Ascending aorta (tissue), 2 donors: ENCODE results near the gene FARS2. TPM values are rescaled to one million over a fixed set of nuclear protein-coding genes. Genes with fewer than 3 reads are reported as not detected.

Experiments used
- DNase-seq, 2 donors: peaks; one replicate each; pipeline ENCODE4 v3.0.0-alpha.2; 2019; ENCODE audit warnings: low spot score in 2 of 2
- H3K27ac ChIP-seq, 2 donors: fragments of 200-600 bp; sonication (generic); one replicate each; pipeline ENCODE4 v1.5.1; 2016 to 2017; ENCODE audit warnings: mild to moderate bottlenecking in 1 of 2
- H3K27me3 ChIP-seq: fragments of 200-600 bp; sonication (generic); one replicate; pipeline ENCODE4 v1.5.1; 2017
- H3K36me3 ChIP-seq, 2 donors: fragments of 200-600 bp; sonication (generic); one replicate each; pipeline ENCODE4 v1.5.1; 2016
- H3K4me1 ChIP-seq, 2 donors: fragments of 200-600 bp; sonication (generic); one replicate each; pipeline ENCODE4 v1.5.1; 2016 to 2017; ENCODE audit warnings: mild to moderate bottlenecking in 1 of 2
- H3K4me3 ChIP-seq, 2 donors: fragments of 200-600 bp; sonication (generic); one replicate each; pipeline ENCODE4 v1.5.1; 2016 to 2017; ENCODE audit warnings: mild to moderate bottlenecking in 1 of 2
- H3K9me3 ChIP-seq, 2 donors: fragments of 200-600 bp; sonication (generic); one replicate each; pipeline ENCODE4 v1.5.1; 2016
- intact Hi-C: fragments of 100-400 bp; cut with DNase I; formaldehyde crosslinking; loops from one replicate; pipeline ENCODE4 v1.15.1; 2023
- total RNA-seq: library from RNA; depleted of rRNA; stranded (reverse); fragments of >200 nt; gene quantifications from one replicate; pipeline ENCODE4 v1.1.0, GENCODE V29; 2016
- TF ChIP-seq, protein P1 (sequence below), 3 experiments: fragments of 200-600 bp in 2 of 3; fragments of 450-650 bp in 1 of 3; sonication (generic) in 2 of 3; IDR thresholded peaks; one replicate each; pipeline ENCODE4 v1.5.1; 2016 to 2019; ENCODE audit warnings: antibody characterized with exemption in 3 of 3, mild to moderate bottlenecking in 1 of 3, moderate library complexity in 1 of 3

Gene FARS2
- total RNA-seq, 1 donor from 2014 or later: 17.6 TPM

DNA sequence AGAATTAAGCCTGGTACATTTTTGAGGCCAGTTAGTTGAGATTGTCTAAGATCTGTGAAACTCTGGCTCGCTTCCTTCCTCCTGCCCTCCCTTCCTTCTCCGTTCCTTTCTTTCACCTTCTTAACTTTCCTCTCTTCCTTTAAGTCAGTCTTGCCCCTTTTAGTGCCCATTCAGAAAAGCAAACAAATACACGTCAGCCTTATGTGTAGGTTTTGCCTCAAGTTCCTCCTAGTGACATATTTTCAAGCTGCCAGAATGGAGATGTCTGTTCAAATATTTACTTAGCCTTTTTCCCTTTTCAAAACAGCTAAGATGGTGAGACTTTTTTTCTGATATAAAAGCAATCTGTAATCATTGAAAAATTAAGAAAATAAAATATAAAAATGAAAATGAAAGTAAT is 178.4 kb downstream of the FARS2 start:
- no peak overlapping the region for H3K4me3 ChIP-seq
- TF ChIP-seq, protein P1, sequence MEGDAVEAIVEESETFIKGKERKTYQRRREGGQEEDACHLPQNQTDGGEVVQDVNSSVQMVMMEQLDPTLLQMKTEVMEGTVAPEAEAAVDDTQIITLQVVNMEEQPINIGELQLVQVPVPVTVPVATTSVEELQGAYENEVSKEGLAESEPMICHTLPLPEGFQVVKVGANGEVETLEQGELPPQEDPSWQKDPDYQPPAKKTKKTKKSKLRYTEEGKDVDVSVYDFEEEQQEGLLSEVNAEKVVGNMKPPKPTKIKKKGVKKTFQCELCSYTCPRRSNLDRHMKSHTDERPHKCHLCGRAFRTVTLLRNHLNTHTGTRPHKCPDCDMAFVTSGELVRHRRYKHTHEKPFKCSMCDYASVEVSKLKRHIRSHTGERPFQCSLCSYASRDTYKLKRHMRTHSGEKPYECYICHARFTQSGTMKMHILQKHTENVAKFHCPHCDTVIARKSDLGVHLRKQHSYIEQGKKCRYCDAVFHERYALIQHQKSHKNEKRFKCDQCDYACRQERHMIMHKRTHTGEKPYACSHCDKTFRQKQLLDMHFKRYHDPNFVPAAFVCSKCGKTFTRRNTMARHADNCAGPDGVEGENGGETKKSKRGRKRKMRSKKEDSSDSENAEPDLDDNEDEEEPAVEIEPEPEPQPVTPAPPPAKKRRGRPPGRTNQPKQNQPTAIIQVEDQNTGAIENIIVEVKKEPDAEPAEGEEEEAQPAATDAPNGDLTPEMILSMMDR (IDR thresholded peaks at IDR 0.05): no peak
- DNase-seq: no peak
- no peaks in the 10 kb centered on the region for H3K36me3 ChIP-seq
- no peaks in the 10 kb centered on the region for H3K9me3 ChIP-seq
- H3K27me3 ChIP-seq: no peaks in the 10 kb centered on the region
- H3K27ac ChIP-seq: no peak overlapping the region
- intact Hi-C loops: no loop called here
- no peaks in the 10 kb centered on the region for H3K4me1 ChIP-seq

DNA sequence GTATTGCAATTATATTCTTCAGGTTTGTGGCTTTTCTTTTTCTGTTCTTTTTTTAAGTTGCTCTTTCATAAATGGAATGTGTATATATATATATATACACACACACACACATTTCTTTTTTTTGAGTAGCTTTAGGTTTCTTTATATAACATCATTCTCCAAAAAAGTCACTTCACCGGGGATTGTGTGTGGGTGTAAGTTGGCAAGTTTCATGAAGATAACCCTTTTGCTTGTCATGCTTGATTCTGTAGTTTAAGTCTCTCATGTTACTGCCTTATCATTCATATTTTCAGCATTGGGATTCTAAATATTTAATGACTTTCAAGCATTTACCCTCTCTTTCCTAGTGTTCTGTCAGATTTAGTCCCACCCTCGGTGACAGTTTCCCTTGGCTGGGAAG is 181.0 kb downstream of the FARS2 start:
- peaks cover 0 to 3% of the 10 kb centered on the region in 2 donors for H3K36me3 ChIP-seq
- intact Hi-C loops: no loop called here
- no peaks in the 10 kb centered on the region for H3K27me3 ChIP-seq
- no peaks in the 10 kb centered on the region for H3K4me1 ChIP-seq
- H3K9me3 ChIP-seq: no peaks in the 10 kb centered on the region
- TF ChIP-seq, protein P1 (IDR thresholded peaks at IDR 0.05): no peak
- no peak for DNase-seq
- H3K27ac ChIP-seq: no peak overlapping the region
- no peak overlapping the region for H3K4me3 ChIP-seq

DNA sequence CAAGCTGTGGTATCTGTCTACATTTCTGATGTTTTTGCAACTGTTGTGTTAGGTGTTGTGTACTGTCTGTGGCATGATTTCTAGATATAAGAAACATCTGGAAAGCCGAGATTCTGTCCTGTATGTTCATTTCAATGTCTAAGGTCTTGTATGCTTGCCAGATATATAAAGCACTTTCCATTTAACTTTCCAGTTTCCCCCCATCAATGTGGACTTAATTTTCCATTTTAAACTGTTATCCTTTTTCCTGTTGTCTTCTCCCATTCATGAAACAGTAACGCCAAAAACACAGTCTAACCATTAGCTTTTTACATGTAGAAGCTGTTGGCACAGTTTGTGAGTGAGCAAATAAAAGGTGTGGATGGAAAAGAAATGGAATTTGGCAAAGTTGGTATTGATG is 181.6 kb downstream of the FARS2 start:
- peaks cover 0 to 3% of the 10 kb centered on the region in 2 donors for H3K36me3 ChIP-seq
- H3K9me3 ChIP-seq: no peaks in the 10 kb centered on the region
- H3K4me1 ChIP-seq: no peaks in the 10 kb centered on the region
- DNase-seq: no peak
- H3K27ac ChIP-seq: no peak overlapping the region
- intact Hi-C loops: no loop called here
- no peak overlapping the region for H3K4me3 ChIP-seq
- TF ChIP-seq, protein P1 (IDR thresholded peaks at IDR 0.05): no peak
- no peaks in the 10 kb centered on the region for H3K27me3 ChIP-seq

DNA sequence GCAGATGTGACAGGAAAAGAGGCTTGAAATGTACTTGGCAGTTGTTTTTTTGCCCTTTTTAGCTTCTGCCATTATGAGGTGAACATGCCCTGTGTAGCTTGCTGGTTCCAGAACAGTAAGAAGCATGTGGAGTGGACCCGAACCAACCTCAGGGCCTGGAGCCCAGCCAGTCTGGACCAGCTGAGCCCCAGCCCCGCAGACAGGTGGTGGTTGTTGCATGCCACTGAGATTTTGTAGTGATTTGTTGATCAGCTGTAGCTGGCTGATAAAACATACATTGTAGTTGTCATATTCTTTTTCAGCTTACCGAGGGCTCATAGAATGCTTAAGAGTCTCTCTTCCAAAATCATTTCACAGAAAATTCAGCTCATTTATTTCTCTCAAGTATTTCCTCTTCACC is 182.2 kb downstream of the FARS2 start:
- Histone ChIP-seq H3K27me3 (no peaks in the 10 kb centered on the region), H3K4me1 (no peaks in the 10 kb centered on the region), H3K27ac (no peak overlapping the region), H3K9me3 (no peaks in the 10 kb centered on the region), H3K36me3 (peaks cover 0 to 3% of the 10 kb centered on the region in 2 donors), H3K4me3 (no peak overlapping the region)
- TF ChIP-seq, protein P1 (IDR thresholded peaks at IDR 0.05): no peak
- intact Hi-C loops: no loop called here
- no peak for DNase-seq

DNA sequence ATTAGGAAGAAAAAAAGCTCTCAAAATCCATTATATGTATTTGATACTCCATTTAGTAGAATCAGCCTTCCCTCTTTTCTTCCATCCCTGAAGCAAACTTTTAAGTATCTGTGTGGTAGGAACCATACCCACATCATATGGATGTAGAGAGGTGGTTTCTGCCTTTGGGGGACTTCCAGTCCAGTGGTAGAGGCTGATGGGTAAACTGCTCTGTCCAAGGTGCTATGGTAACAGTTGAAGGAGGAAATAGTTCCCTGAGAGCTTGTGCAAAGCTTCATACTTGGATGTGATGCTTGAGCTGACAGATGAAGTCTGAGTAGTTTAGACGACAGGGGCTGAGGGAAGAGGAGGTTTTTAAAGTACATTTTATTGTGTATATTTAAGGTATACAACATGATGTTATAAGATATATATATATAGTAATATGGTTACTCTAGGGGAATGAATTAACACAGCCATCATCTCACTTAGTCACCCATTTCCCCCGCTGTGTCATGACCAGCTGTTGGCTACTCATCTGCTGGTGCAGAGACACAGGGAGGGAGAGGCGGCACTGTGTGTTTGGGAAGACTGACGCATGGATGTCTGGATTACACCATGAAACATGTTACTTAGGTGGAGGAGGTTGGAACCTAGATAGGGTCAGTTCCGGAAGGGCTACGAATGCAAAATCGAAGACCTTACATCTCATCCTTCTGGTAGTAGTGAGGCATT is 185.2 kb downstream of the FARS2 start:
- no peaks in the 10 kb centered on the region for H3K4me1 ChIP-seq
- intact Hi-C loops: no loop called here
- H3K9me3 ChIP-seq: no peaks in the 10 kb centered on the region
- no peak overlapping the region for H3K27ac ChIP-seq
- no peaks in the 10 kb centered on the region for H3K27me3 ChIP-seq
- TF ChIP-seq, protein P1 (IDR thresholded peaks at IDR 0.05): no peak
- H3K36me3 ChIP-seq: peaks cover 0 to 3% of the 10 kb centered on the region in 2 donors
- no peak overlapping the region for H3K4me3 ChIP-seq
- no peak for DNase-seq
